IPS-NIHi7 (cell line): Measurements from ENCODE around the gene FAM184B.

Source experiments
- DNase-seq: peaks from one replicate; pipeline ENCODE4 v3.0.0; 2012; ENCODE audit warnings: mixed read lengths; ENCODE audit errors: extremely low spot score

FAM184B gene

GRCh38 chr4:17781300-17782287, at the start of gene FAM184B:
TSS of gene FAM184B (minus strand) at chr4:17781621. CDS start at chr4:17781299, 322 bp downstream.
- peak; percentile 31 for DNase-seq

- DNase-seq: no peak
Observed at GRCh38 chr4:17823871-17824669, 42.6 kb upstream of the FAM184B start.

GRCh38 chr4:17817027-17817426, 35.6 kb upstream of the FAM184B start:
- peak; percentile 17 for DNase-seq

- DNase-seq: no peak
Observed at GRCh38 chr4:17816142-17816541, 34.7 kb upstream of the FAM184B start.

GRCh38 chr4:17814140-17814539, 32.7 kb upstream of the FAM184B start:
- DNase-seq: no peak

- no peak for DNase-seq
Observed at GRCh38 chr4:17812801-17813200, 31.4 kb upstream of the FAM184B start.

- DNase-seq: no peak
Observed at GRCh38 chr4:17812125-17812524, 30.7 kb upstream of the FAM184B start.

- DNase-seq: no peak
Observed at GRCh38 chr4:17811078-17811603, 29.7 kb upstream of the FAM184B start.

GRCh38 chr4:17810260-17811077, 29.0 kb upstream of the FAM184B start, which contains the start of the genes DCAF16 and NCAPG:
TSS of gene DCAF16 (minus strand) at chr4:17810757. CDS start at chr4:17804141, 6,616 bp downstream.
TSS of gene NCAPG (plus strand) at chr4:17810979. CDS start at chr4:17811078, 99 bp downstream.
- DNase-seq: peak; percentile 97

- DNase-seq: no peak
Observed at GRCh38 chr4:17809667-17810066, 28.2 kb upstream of the FAM184B start.

- DNase-seq: no peak
Observed at GRCh38 chr4:17807446-17807845, 26.0 kb upstream of the FAM184B start.

- no peak for DNase-seq
Observed at GRCh38 chr4:17805580-17806155, 24.2 kb upstream of the FAM184B start.

- no peak for DNase-seq
Observed at GRCh38 chr4:17797808-17798207, 16.4 kb upstream of the FAM184B start.

- no peak for DNase-seq
Observed at GRCh38 chr4:17794730-17795129, 13.3 kb upstream of the FAM184B start.

GRCh38 chr4:17788956-17789355, 7.5 kb upstream of the FAM184B start:
- no peak for DNase-seq

- DNase-seq: no peak
Observed at GRCh38 chr4:17787315-17787714, 5.9 kb upstream of the FAM184B start.

GRCh38 chr4:17786567-17786966, 5.1 kb upstream of the FAM184B start:
- no peak for DNase-seq

GRCh38 chr4:17785858-17786257, 4.4 kb upstream of the FAM184B start:
- no peak for DNase-seq

- no peak for DNase-seq
Observed at GRCh38 chr4:17780501-17781299, 721 bp downstream of the FAM184B start.

GRCh38 chr4:17778431-17778830, 3.0 kb downstream of the FAM184B start:
- no peak for DNase-seq
